Neural progenitor cell (in vitro differentiated cells): ENCODE measurements around the gene SLC4A5. TPM values are rescaled to one million over a fixed set of nuclear protein-coding genes. Genes with fewer than 3 reads are reported as not detected.

Experiments used
- DNase-seq: peaks from one replicate; pipeline ENCODE4 v3.0.0-alpha.2; 2016; ENCODE audit warnings: low spot score
- H2AFZ ChIP-seq: fragments of 200-600 bp; sonication (generic); replicated peaks from 2 replicates; pipeline ENCODE4 v1.6.1; 2016; ENCODE audit warnings: antibody characterized with exemption
- H3F3A ChIP-seq: fragments of 200-600 bp; sonication (generic); 2 replicates; pipeline ENCODE4 v1.6.1; 2016; ENCODE audit warnings: antibody characterized with exemption, low read depth
- H3K27ac ChIP-seq: fragments of 200-600 bp; sonication (generic); 2 replicates; pipeline ENCODE4 v1.5.1; 2016; ENCODE audit warnings: mild to moderate bottlenecking
- H3K27me3 ChIP-seq: fragments of 200-600 bp; sonication (generic); 2 replicates; pipeline ENCODE4 v1.6.1; 2016; ENCODE audit warnings: mild to moderate bottlenecking, moderate library complexity
- H3K36me3 ChIP-seq: fragments of 200-600 bp; sonication (generic); 2 replicates; pipeline ENCODE4 v1.5.1; 2016
- H3K4me1 ChIP-seq: fragments of 200-600 bp; sonication (generic); 2 replicates; pipeline ENCODE4 v1.6.1; 2016; ENCODE audit warnings: mixed run types
- H3K4me2 ChIP-seq: fragments of 200-600 bp; sonication (generic); 2 replicates; pipeline ENCODE4 v1.6.1; 2016
- H3K4me3 ChIP-seq: fragments of 200-600 bp; sonication (generic); 2 replicates; pipeline ENCODE4 v1.5.1; 2016
- H3K79me2 ChIP-seq: fragments of 200-600 bp; sonication (generic); 2 replicates; pipeline ENCODE4 v1.6.1; 2016; ENCODE audit warnings: low read depth
- H3K9ac ChIP-seq: fragments of 200-600 bp; sonication (generic); 2 replicates; pipeline ENCODE4 v1.6.1; 2016
- H3K9me3 ChIP-seq: fragments of 200-600 bp; sonication (generic); 2 replicates; pipeline ENCODE4 v1.5.1; 2016; ENCODE audit warnings: low read depth
- H4K20me1 ChIP-seq: fragments of 200-600 bp; sonication (generic); 2 replicates; pipeline ENCODE4 v1.6.1; 2016; ENCODE audit warnings: low read depth
- H3K27ac Mint-ChIP-seq: 3 replicates; pipeline ENCODE4 v1.8.0; 2021; ENCODE audit warnings: mixed read lengths
- H3K27me3 Mint-ChIP-seq: 2 replicates; pipeline ENCODE4 v1.8.0; 2022; ENCODE audit warnings: low read depth, mild to moderate bottlenecking, inconsistent platforms, moderate library complexity, mixed read lengths; ENCODE audit not compliant: insufficient read depth
- H3K36me3 Mint-ChIP-seq: 3 replicates; pipeline ENCODE4 v1.8.0; 2021; ENCODE audit warnings: mixed read lengths
- H3K4me1 Mint-ChIP-seq: 3 replicates; pipeline ENCODE4 v1.8.0; 2021; ENCODE audit warnings: mixed read lengths
- H3K4me3 Mint-ChIP-seq: 3 replicates; pipeline ENCODE4 v1.8.0; 2021; ENCODE audit warnings: mild to moderate bottlenecking, moderate library complexity, mixed read lengths
- H3K9me3 Mint-ChIP-seq: 3 replicates; pipeline ENCODE4 v1.8.0; 2020; ENCODE audit warnings: mixed read lengths
- EZH2 ChIP-seq: fragments of 200-600 bp; sonication (generic); IDR thresholded peaks from 2 replicates; pipeline ENCODE4 v1.6.1; 2017; ENCODE audit warnings: antibody characterized with exemption, mild to moderate bottlenecking, moderate library complexity
- EZH2phosphoT487 ChIP-seq: fragments of 200-600 bp; sonication (generic); IDR thresholded peaks from 2 replicates; pipeline ENCODE4 v1.6.1; 2017; ENCODE audit warnings: antibody characterized with exemption
- total RNA-seq: library from RNA; depleted of rRNA; stranded (reverse); fragments of >200 nt; gene quantifications from 2 replicates; pipeline ENCODE4 v1.2.3, GENCODE V29; 2015; ENCODE audit warnings: low replicate concordance
- TF ChIP-seq, protein P1 (sequence below): fragments of 200-600 bp; sonication (generic); IDR thresholded peaks from 2 replicates; pipeline ENCODE4 v1.5.1; 2017; ENCODE audit warnings: antibody characterized with exemption, mild to moderate bottlenecking

Gene SLC4A5
- total RNA-seq, 1 donor from 2014 or later, result 2.0 TPM

DNA sequence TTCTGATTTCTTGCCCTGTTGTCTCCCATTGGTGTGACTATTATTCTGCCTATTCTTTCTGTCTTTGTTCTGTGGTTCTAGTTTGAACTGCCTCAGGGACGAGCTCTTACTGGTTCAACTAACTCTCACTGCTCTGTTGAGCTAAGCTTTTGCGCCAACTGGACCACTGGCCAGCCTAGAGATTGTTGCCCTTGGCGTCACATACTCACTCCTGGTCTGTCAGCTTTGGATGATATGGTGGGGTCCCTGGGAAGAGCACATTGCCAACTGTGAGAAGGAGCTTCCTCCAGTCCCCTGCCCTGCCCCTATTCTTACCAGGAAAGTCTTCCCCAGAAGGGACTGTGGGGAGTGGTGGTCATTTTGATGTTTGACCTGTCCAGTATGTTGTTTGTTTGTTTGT, 138.8 kb downstream of the SLC4A5 start:
- H3K4me1 Mint-ChIP-seq, result peaks cover 27% of the 10 kb centered on the region
- no peaks in the 10 kb centered on the region for H3K27me3 ChIP-seq
- no peak for DNase-seq
- H3K9me3 ChIP-seq, result no peaks in the 10 kb centered on the region
- peaks cover 94% of the 10 kb centered on the region for H3K79me2 ChIP-seq
- H3K36me3 Mint-ChIP-seq, result peaks cover 13% of the 10 kb centered on the region
- peaks cover 4% of the 10 kb centered on the region for H3F3A ChIP-seq
- H3K4me2 ChIP-seq, result no peak overlapping the region
- no peak for TF ChIP-seq EZH2phosphoT487
- TF ChIP-seq EZH2, result no peak
- TF ChIP-seq, protein P1, sequence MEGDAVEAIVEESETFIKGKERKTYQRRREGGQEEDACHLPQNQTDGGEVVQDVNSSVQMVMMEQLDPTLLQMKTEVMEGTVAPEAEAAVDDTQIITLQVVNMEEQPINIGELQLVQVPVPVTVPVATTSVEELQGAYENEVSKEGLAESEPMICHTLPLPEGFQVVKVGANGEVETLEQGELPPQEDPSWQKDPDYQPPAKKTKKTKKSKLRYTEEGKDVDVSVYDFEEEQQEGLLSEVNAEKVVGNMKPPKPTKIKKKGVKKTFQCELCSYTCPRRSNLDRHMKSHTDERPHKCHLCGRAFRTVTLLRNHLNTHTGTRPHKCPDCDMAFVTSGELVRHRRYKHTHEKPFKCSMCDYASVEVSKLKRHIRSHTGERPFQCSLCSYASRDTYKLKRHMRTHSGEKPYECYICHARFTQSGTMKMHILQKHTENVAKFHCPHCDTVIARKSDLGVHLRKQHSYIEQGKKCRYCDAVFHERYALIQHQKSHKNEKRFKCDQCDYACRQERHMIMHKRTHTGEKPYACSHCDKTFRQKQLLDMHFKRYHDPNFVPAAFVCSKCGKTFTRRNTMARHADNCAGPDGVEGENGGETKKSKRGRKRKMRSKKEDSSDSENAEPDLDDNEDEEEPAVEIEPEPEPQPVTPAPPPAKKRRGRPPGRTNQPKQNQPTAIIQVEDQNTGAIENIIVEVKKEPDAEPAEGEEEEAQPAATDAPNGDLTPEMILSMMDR, result no peak
- H4K20me1 ChIP-seq, result peaks cover 81% of the 10 kb centered on the region
- no peaks in the 10 kb centered on the region for H3K36me3 ChIP-seq
- H3K4me3 Mint-ChIP-seq, result no peak overlapping the region
- no peaks in the 10 kb centered on the region for H3K9me3 Mint-ChIP-seq
- no peaks in the 10 kb centered on the region for H3K27me3 Mint-ChIP-seq
- H3K9ac ChIP-seq, result no peak overlapping the region
- no peak overlapping the region for H3K27ac Mint-ChIP-seq
- H3K4me3 ChIP-seq, result no peak overlapping the region
- H3K4me1 ChIP-seq, result peaks cover 17% of the 10 kb centered on the region
- no peak overlapping the region for H2AFZ ChIP-seq
- H3K27ac ChIP-seq, result no peak overlapping the region

DNA sequence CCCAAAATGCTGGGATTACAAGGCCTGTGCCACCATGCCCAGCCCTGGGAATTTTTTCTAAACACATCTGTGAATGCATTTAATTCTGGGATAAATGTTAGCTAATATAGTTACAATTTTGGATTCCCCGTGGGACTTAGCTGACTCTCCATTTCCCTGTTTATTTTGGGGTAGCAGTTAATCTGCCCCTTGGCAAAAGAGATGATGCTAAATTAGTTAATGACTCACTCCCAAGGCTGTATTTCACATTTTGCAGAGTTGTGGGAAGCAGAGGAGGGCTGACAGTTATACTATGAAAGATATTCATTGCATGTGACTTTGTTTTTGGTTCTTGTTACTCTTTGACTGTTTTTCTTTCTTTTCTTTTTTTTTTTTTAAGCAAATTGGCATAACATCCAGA, 141.6 kb downstream of the SLC4A5 start:
- Mint-ChIP-seq H3K4me1 (peaks cover 35% of the 10 kb centered on the region), H3K9me3 (no peaks in the 10 kb centered on the region), H3K36me3 (peaks cover 8% of the 10 kb centered on the region), H3K27ac (no peak overlapping the region), H3K4me3 (no peak overlapping the region), H3K27me3 (peaks cover 6% of the 10 kb centered on the region)
- no peak overlapping the region for H3K4me3 ChIP-seq
- H3K36me3 ChIP-seq, result no peaks in the 10 kb centered on the region
- H3K27me3 ChIP-seq, result no peaks in the 10 kb centered on the region
- TF ChIP-seq, protein P1, result no peak
- TF ChIP-seq EZH2, result no peak
- no peak for TF ChIP-seq EZH2phosphoT487
- peaks cover 24% of the 10 kb centered on the region for H3F3A ChIP-seq
- peaks cover 76% of the 10 kb centered on the region for H3K79me2 ChIP-seq
- peaks cover 17% of the 10 kb centered on the region for H3K4me1 ChIP-seq
- H3K4me2 ChIP-seq, result no peak overlapping the region
- H4K20me1 ChIP-seq, result peaks cover 68% of the 10 kb centered on the region
- DNase-seq, result no peak
- no peak overlapping the region for H2AFZ ChIP-seq
- no peaks in the 10 kb centered on the region for H3K9me3 ChIP-seq
- no peak overlapping the region for H3K27ac ChIP-seq
- H3K9ac ChIP-seq, result no peak overlapping the region

DNA sequence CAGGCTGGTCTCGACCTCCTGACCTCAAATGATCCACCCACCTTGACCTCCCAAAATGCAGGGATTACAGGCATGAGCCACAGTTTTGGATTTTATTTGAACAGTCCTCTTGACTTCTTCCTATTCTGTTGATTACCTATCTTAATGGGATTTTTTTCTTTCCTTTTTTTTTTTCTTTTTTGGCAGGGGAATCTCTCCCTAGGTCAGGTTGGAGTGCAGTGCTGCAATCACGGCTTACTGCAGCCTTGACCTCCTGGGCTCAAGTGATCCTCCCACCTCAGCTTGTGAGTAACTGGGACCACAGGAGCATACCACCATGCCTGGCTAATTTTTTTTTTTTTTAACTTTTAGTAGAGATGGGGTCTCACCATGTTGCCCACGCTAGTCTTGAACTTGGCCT, 142.0 kb downstream of the SLC4A5 start:
- Histone ChIP-seq H2AFZ (no peak overlapping the region), H3K4me3 (no peak overlapping the region), H3K9me3 (no peaks in the 10 kb centered on the region), H3K27ac (no peak overlapping the region), H3K36me3 (no peaks in the 10 kb centered on the region), H3K27me3 (no peaks in the 10 kb centered on the region), H3K9ac (no peak overlapping the region), H3K79me2 (peaks cover 72% of the 10 kb centered on the region), H4K20me1 (peaks cover 64% of the 10 kb centered on the region), H3K4me2 (no peak overlapping the region), H3K4me1 (peaks cover 15% of the 10 kb centered on the region), H3F3A (peaks cover 24% of the 10 kb centered on the region)
- no peaks in the 10 kb centered on the region for H3K9me3 Mint-ChIP-seq
- H3K4me3 Mint-ChIP-seq, result no peak overlapping the region
- H3K36me3 Mint-ChIP-seq, result peaks cover 7% of the 10 kb centered on the region
- no peak overlapping the region for H3K27ac Mint-ChIP-seq
- DNase-seq, result no peak
- TF ChIP-seq, protein P1, result no peak
- TF ChIP-seq EZH2 (no peak), EZH2phosphoT487 (no peak)
- H3K27me3 Mint-ChIP-seq, result peaks cover 6% of the 10 kb centered on the region
- H3K4me1 Mint-ChIP-seq, result peaks cover 31% of the 10 kb centered on the region
